Stimulated activated CD4-positive, alpha-beta T cell treated with anti-CD3 and anti-CD28 coated beads, Interleukin-15, amount 100 ng/mL, for 48 hours (primary cell): ENCODE measurements around the gene NCBP2L.

ENCODE experiments used
- DNase-seq, 2 donors: peaks; one replicate each; pipeline ENCODE4 v3.0.0-alpha.2; 2020; ENCODE audit warnings: low read depth in 2 of 2

The NCBP2L gene

DNA sequence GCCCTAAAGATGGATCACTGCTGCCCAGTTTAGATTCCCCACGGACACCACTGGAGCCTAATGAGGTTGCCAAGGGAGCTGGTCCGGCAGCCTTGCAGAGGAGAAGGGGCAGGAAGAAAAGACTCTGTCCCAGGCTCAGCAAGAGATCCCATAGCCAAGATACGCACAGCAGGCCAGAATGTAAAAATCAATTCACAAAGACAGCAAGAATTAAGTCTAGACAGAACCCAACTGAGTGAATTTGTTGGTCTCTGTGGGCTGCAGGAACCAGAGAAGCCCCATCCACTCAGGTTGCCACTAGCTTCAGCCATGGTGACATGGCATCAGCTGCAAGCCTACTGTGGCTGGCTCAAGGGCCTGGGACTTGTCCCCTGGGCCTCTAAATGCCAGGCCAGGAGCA, 24.8 kb upstream of the NCBP2L start:
- no peak for DNase-seq

GRCh38 chrX:107753187-107753586, 24.3 kb upstream of the NCBP2L start:
- no peak for DNase-seq

DNA sequence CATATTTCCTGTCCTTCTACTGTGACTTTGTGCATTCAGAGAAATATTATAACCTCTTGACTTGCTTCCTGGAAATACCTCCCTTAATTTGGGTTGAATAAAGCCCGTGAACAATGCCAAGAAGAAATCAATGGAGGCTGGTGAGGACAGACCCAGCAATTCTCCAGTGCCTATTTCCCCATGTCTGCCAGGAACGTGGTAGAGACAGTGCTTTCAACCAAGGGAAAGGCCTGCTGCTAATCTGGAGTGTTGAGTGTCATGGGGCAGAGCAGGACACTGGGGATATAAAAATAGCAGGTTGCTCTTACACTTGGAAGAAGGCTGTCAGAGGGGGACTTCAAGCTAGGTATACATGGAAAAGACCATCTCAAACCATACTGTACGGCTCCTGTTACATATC, 21.8 kb upstream of the NCBP2L start:
- DNase-seq = no peak

DNA sequence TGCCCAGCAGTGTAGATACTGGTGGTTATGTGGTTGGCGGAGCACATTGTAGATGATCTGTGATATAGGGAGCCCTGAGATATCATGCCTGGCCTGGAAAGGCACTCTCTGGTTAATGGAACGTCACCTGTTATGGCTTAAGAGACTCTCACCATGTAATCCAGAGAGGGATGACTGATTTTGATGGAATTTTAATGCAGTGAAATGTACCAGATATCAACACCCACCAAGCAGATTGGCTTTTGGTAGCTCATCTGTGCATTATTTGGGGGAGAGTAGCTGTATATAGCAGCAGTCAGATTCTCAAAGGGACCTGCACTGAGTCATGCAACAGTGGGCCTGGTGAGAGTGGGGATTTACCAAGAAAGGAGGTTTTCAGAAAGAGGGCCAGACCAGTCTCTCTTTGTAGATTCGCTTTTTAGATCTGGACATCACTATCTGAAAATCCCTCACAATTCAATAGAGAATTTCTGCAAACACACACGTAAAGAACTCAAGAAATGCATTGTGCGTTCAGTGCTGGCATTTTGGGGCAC, 19.2 kb upstream of the NCBP2L start:
- no peak for DNase-seq

GRCh38 chrX:107760304-107761077, 17.0 kb upstream of the NCBP2L start:
- DNase-seq = no peak

DNA sequence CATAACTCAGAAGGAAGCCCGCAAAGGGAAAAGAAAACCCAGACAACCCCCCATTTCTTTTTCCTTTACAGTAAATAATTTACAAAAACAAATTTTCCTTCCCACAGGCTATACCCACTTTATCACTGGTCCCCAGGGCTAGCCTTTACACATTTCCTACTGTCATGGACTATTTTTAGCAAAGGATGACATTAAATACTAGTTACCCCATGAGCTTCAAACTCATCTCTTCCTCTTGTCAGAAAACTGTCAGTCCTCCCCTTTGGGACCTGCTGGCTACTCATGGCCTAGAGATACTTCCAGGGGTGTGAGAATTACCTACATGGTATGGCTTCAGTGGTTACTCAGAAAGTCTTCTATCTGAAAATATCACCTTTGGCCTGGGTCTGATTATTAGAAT, 13.9 kb upstream of the NCBP2L start:
- no peak for DNase-seq

GRCh38 chrX:107764845-107765608, 12.5 kb upstream of the NCBP2L start:
- DNase-seq = no peak

DNA sequence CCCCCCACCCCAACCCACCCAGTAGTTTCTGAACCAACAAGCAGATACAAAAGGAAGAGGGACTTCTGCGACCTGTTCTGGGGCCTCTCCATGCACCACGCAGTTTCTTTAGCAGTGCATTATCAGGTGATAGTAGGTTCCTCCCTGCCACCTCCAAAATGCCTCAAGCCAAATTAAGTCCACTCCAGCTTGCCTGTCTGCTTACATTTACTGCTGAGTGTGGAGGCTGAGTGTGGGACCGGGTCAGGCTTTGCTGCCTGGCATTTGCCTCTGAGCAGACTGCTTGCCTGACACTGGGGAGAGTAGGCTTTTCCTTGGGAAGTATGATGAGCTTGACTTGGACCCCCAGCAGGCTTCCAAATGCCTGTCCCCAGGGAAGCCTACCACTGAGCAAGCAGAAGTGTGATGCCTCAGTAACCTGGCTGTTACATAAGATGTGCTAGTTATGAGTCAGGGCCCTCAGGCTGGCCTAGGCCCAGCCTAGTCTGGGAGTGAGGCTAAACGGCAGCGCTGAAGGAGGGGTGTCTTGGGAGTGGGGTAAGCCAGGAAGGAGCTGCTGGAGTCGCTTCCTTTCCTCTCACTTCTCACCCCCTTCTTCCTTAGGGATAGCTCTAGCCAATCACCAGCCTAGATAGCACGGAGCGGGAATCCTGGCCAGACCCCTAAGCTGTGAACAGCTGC, 10.9 kb upstream of the NCBP2L start:
- no peak for DNase-seq

DNA sequence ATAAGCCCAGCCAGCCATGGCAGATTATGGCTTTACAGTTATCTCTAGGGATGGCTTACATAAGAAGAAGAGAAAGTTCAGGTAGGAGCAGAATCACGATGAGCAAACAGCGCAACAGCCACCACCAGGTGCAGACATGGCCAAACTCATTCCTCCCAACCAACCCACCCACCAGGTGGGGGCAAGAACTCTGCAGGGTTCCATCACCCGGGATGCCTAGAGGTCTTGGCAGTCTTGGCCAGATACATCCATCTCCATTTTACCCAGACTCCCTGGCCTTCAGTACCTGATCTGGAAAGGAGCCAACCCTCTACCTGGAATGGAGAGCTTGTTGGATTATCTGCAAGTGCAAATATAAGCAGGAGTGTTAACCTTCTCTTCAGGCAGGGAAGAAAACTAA, 9.5 kb upstream of the NCBP2L start:
- no peak for DNase-seq

DNA sequence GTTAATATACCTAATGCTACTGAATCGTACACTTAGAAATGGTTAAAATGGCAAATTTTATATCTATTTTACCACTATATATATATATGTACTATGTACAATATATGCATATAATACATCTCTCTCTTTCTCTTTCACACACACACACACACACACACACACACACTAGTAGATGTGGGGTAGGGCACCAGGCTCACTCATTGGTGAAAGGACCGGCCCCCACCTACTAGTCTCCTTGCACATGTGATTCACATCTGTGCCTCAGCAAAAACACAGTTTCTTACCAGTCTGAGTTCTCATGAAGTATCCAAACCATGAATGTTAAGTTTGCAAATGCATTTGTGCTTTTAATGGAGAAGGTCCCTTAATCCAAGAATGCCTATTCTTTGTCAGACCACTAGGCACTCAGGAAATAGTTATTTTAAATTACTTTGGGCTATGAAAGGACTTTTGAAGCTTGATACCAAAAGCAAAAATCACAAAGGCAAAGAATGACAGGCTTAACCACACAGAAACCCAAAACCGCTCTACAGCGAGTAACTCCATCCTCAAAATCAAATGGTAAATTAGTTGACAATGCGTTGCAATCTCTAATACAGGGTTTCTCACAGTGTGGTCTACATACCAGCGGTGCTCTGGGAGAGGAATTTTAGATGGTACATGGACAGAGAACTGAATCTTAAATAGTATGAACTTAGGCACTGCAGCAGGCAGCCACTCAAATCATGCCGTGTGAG, 7.8 kb upstream of the NCBP2L start:
- DNase-seq = no peak

- DNase-seq = no peak
Measured at GRCh38 chrX:107773206-107773605, 4.3 kb upstream of the NCBP2L start.

DNA sequence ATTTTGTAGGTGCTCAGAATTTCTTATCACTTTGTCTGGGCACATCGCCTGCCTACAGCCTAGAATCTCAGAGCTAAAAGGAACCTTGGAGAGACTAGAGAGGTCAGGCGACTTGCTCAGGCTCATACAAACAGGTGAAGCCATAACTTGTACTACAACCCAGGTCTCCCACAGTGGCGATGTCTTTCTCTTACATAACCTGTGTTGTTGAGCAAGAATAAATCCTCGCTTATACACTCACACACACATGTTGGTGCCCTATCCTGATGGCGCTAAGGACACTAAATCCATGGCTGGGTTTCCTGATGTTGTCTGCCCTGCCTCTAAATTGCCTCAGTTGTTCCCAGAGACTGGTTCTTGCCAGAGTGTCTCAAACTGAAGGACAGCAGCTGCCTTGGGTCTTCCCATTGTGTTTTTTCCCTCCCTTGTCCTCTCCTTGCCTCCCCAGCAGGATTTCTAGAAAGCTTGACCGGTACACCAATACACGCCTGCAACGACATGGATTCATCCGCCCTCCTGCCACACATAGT, 3.6 kb upstream of the NCBP2L start:
- DNase-seq = no peak

- no peak for DNase-seq
Measured at GRCh38 chrX:107775000-107775733, 2.4 kb upstream of the NCBP2L start.

DNA sequence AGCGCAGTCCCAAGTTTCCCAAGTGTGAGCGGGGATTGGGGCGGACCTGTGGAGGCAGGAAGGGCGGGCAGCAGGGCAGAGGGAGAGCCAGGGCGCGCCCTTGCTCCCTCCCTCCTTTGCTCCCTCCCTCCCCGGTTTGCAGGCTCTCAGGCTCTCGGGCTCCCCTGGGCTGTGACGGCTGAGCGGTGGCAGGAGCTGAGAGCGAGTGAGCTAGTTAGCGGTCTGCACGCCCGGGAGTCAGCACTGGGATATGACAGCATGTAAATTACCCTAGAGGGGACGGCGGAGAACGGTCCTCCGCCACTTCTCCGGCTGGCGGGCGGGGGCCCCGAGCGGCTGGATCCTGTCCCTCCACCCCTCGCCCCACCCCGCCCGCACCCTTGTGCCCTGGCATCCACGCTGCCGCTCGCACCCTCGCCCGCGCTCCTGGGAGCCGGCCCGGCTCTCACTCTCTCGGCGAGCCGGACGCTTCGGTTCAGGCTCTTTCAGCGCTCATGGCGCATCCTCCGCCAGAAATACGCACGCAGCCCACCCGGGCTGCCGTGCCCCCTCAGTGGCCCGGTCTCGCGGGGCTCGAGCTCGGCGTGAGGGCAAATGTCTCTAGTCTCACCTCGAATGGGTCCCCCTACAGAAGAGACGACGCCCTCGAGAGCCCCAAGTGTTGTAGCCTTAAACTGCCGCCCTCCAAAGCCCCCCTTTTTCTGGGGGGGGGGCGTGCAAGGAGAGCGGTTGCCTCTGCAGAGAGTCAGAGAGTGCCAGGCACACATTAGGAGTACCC, 1.6 kb upstream of the NCBP2L start, which contains the start of gene TSC22D3:
Gene TSC22D3, minus strand, starts transcription at position 54 of the 778 bp plus-strand sequence. CDS start 368 bp downstream, outside the sequence.
- peak; percentile 30 to 45 for DNase-seq

DNA sequence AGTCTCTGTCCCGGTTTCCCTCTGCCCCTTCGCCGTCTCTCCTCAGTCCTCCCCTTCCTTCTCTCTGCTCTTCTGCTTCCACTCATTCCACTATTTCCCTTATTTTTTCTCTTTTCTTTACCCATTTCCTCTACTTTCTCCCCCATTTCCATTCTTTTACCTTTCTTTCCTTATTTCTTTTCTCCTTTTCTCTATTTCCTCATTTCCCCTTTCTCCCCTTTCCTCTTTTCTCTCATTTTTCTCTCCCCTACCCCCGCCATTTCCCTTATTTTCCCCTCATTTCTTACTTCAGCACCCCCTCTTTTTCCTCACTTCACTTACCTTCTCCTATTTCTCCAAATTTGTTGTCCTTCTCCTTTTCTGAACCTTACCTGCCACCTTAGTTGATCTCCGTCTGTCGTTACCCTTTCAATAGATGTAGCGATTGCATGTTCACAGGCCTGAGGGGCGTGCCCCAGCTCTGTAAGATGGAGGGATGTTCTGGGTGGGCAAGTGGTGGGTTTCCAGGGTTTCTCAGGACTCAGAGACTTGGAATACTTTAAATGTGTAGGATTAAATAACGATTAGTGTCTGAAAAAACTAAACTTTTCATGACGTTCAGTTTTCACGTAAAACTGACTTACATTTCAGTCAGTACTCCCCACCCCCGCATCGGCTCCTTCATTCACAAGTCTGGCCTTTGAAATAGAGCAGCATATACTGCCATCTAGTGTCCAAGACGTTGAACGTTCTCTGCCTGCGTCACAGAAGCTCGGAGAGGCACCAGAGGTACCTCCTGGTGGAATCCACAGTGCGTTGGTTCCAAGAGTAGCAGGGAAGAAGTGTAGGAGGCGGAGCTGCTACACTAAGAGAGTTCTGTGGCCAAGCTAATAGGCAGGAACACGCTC, 641 bp upstream of the NCBP2L start:
- DNase-seq = peak; percentile 62 to 78

DNA sequence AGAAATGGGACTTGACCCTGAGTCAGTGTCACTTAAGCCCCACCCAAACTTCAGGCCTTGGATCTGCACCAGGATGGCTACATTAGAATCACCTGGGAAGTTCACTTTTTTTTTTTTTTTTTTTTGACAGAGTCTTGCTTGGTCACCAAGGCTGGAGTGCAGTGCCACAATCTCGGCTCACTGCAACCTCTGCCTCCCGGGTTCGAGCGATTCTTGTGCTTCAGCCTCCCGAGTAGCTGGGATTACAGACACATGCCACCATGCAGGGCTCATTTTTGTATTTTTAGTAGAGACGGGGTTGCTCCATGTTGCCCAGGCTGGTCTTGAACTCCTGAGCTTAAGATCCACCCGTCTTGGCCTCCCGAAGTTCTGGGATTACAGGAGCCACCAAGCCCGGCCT, 3.0 kb downstream of the NCBP2L start:
- no peak for DNase-seq

DNA sequence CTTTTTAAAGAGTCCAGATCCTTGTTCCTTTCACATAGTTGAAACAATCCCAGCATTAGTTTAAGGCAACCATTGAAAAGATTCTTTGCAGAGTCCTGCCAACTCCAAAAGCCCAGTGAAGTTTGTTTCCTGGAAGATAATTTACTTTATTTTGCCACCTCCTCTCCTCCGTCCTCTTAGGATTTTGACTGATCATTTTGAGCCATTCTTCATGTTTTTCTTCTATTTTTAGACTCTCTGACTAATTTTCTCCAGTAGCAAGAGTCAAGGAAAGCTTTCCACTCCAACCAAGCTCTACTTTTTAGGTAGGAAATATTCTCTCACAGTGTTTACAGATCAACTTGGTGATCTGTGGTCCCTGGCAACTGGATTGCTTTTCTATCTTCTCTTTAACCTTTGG, 10.3 kb downstream of the NCBP2L start:
- DNase-seq = no peak

GRCh38 chrX:107804427-107804826, 26.9 kb downstream of the NCBP2L start:
- DNase-seq = no peak

- no peak for DNase-seq
Measured at GRCh38 chrX:107805179-107805578, 27.6 kb downstream of the NCBP2L start.
